ENCODE measurements around the gene JMJD8.
"Not testable (repeated sequence)": the region's sequence is repeated elsewhere in the genome, so short reads cannot be mapped to it uniquely, and the experiment has no call there.

JMJD8 gene

DNA sequence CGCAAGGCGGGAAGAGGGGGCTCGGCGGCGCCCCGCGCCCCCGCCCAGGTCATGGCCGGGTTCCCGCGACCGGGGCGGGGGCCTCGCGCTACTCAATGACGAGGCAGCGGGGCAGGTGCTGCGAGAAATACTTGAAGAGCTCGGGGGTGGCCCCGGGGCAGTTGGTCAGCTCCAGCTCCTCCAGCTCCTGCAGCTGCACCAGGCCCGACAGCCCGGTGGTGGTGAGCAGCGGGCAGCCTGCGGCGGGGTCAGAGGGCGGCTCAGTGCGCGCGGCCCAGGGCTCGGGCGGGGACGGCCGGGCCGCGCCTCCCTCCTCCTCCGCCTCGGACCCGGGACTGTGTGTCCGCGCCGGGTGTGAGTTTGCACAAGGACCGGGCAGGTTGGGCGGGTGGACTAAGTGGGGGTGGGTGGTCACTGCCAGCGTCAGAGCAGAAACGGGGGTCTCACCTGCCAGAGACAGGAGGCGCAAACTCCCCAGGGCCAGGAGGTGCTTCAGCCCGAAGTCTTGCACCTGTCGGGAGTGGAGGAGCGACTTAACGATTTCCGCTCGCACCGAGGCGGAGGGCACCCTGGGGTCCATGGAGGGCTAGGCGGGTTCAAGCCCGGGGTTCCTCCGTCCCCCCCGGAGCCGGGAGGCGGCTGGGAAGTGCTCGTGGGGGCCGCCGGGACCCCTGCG is 10.2 kb upstream of the JMJD8 start:
- no peak overlapping the region for H3K4me3 ChIP-seq (ENCODE audit: control insufficient read depth, low read depth, low read length)
- TF ChIP-seq, protein P1, sequence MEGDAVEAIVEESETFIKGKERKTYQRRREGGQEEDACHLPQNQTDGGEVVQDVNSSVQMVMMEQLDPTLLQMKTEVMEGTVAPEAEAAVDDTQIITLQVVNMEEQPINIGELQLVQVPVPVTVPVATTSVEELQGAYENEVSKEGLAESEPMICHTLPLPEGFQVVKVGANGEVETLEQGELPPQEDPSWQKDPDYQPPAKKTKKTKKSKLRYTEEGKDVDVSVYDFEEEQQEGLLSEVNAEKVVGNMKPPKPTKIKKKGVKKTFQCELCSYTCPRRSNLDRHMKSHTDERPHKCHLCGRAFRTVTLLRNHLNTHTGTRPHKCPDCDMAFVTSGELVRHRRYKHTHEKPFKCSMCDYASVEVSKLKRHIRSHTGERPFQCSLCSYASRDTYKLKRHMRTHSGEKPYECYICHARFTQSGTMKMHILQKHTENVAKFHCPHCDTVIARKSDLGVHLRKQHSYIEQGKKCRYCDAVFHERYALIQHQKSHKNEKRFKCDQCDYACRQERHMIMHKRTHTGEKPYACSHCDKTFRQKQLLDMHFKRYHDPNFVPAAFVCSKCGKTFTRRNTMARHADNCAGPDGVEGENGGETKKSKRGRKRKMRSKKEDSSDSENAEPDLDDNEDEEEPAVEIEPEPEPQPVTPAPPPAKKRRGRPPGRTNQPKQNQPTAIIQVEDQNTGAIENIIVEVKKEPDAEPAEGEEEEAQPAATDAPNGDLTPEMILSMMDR (conservative IDR thresholded peaks at IDR 0.05; ENCODE audit: control insufficient read depth, insufficient read depth, low read depth, low read length) = no peak
- DNase-seq (ENCODE audit: low read depth) = no peak

- no peak overlapping the region for H3K4me3 ChIP-seq (ENCODE audit: control insufficient read depth, low read depth, low read length)
- TF ChIP-seq, protein P1 (conservative IDR thresholded peaks at IDR 0.05; ENCODE audit: control insufficient read depth, insufficient read depth, low read depth, low read length) = no peak
- DNase-seq (ENCODE audit: low read depth) = no peak
Measured at GRCh38 chr16:693766-694165, 9.6 kb upstream of the JMJD8 start.

- H3K4me3 ChIP-seq (ENCODE audit: control insufficient read depth, low read depth, low read length) = no peak overlapping the region
- TF ChIP-seq, protein P1 (conservative IDR thresholded peaks at IDR 0.05; ENCODE audit: control insufficient read depth, insufficient read depth, low read depth, low read length) = no peak
- no peak for DNase-seq (ENCODE audit: low read depth)
Measured at GRCh38 chr16:693364-693763, 9.2 kb upstream of the JMJD8 start.

DNA sequence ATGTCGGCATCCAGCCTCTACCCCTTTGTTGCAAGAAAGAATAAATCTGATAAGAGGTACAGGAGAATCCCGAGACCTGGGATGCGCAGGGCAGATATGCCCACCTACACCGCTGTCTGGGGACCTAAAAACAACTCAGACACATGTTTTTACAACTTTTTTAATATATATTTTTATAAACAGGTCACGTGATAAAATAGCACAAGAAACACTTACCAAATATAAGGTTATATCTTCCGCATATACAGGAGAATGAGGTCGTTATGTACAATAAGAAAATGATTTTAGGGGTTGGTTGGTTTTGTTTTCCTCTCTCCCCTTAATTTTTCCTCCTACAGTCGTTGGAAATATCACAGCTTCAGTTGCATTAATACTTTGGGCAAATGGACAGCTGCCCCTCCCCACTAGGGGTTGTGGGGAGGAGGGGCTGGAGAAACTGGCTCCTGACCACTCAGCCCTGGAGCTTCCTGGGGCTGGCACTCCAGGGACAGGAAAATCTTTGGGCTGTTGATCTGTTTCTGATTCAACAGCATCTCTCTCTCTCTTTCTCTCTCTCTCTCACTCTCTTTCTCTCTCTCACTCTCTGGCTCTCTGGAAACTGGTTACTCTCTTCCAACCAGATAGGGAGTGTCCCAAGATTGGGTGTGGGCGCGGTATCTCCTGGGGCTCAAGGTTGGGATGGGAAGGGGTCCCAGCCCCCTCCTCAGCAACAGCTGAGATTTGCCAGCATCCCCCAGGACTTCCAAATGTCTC is 8.4 kb upstream of the JMJD8 start:
- DNase-seq (ENCODE audit: low read depth) = no peak
- TF ChIP-seq, protein P1 (conservative IDR thresholded peaks at IDR 0.05; ENCODE audit: control insufficient read depth, insufficient read depth, low read depth, low read length) = no peak
- H3K4me3 ChIP-seq (ENCODE audit: control insufficient read depth, low read depth, low read length) = no peak overlapping the region

- DNase-seq (ENCODE audit: low read depth); H3K4me3 ChIP-seq (ENCODE audit: control insufficient read depth, low read depth, low read length): not testable (repeated sequence)
Measured at GRCh38 chr16:691242-691641, 7.1 kb upstream of the JMJD8 start.

- H3K4me3 ChIP-seq (ENCODE audit: control insufficient read depth, low read depth, low read length) = peak overlapping the region; percentile 80
- TF ChIP-seq, protein P1 (conservative IDR thresholded peaks at IDR 0.05; ENCODE audit: control insufficient read depth, insufficient read depth, low read depth, low read length) = no peak
- no peak for DNase-seq (ENCODE audit: low read depth)
Measured at GRCh38 chr16:689175-689897, 5.2 kb upstream of the JMJD8 start.

GRCh38 chr16:687499-687898 is 3.4 kb upstream of the JMJD8 start:
- DNase-seq (ENCODE audit: low read depth) = no peak
- TF ChIP-seq, protein P1 (conservative IDR thresholded peaks at IDR 0.05; ENCODE audit: control insufficient read depth, insufficient read depth, low read depth, low read length) = no peak
- no peak overlapping the region for H3K4me3 ChIP-seq (ENCODE audit: control insufficient read depth, low read depth, low read length)
